GM23248 (cell line): Measurements from ENCODE around the gene IQCK. TPM values are rescaled to one million over a fixed set of nuclear protein-coding genes. Genes with fewer than 3 reads are reported as not detected.

Experiments
- DNase-seq: peaks from one replicate; pipeline ENCODE4 v3.0.0-alpha.2; 2015
- H2AFZ ChIP-seq: fragments of 200-600 bp; sonication (generic); 2 replicates; pipeline ENCODE4 v1.6.1; 2016; ENCODE audit warnings: antibody characterized with exemption
- H3F3A ChIP-seq: fragments of 200-600 bp; sonication (generic); 2 replicates; pipeline ENCODE4 v1.6.1; 2016; ENCODE audit warnings: mild to moderate bottlenecking, antibody characterized with exemption, mixed run types; ENCODE audit not compliant: insufficient read depth
- H3K27ac ChIP-seq: fragments of 200-600 bp; sonication (generic); 2 replicates; pipeline ENCODE4 v1.5.1; 2016; ENCODE audit warnings: mild to moderate bottlenecking
- H3K27me3 ChIP-seq: fragments of 200-600 bp; sonication (generic); replicated peaks from 2 replicates; pipeline ENCODE4 v1.6.1; 2016; ENCODE audit warnings: mild to moderate bottlenecking; ENCODE audit not compliant: insufficient read depth
- H3K36me3 ChIP-seq: fragments of 200-600 bp; sonication (generic); 2 replicates; pipeline ENCODE4 v1.6.1; 2016; ENCODE audit warnings: low read depth, mild to moderate bottlenecking
- H3K4me1 ChIP-seq: fragments of 200-600 bp; sonication (generic); 2 replicates; pipeline ENCODE4 v1.6.1; 2016; ENCODE audit warnings: mild to moderate bottlenecking; ENCODE audit not compliant: insufficient read depth
- H3K4me2 ChIP-seq: fragments of 200-600 bp; sonication (generic); one replicate; pipeline ENCODE4 v1.6.1; 2016; ENCODE audit warnings: mild to moderate bottlenecking; ENCODE audit not compliant: unreplicated experiment
- H3K4me3 ChIP-seq: fragments of 200-600 bp; sonication (generic); 2 replicates; pipeline ENCODE4 v1.5.1; 2016; ENCODE audit warnings: mild to moderate bottlenecking
- H3K79me2 ChIP-seq: fragments of 200-600 bp; sonication (generic); 2 replicates; pipeline ENCODE4 v1.6.1; 2016; ENCODE audit warnings: mild to moderate bottlenecking; ENCODE audit not compliant: insufficient read depth
- H3K9ac ChIP-seq: fragments of 200-600 bp; sonication (generic); 2 replicates; pipeline ENCODE4 v1.6.1; 2016; ENCODE audit warnings: mild to moderate bottlenecking
- H3K9me2 ChIP-seq: fragments of 200-600 bp; sonication (generic); 2 replicates; pipeline ENCODE4 v1.6.1; 2016; ENCODE audit warnings: mixed run types, mild to moderate bottlenecking, moderate library complexity; ENCODE audit not compliant: insufficient read depth
- H3K9me3 ChIP-seq: fragments of 200-600 bp; sonication (generic); one replicate; pipeline ENCODE4 v1.6.1; 2017; ENCODE audit warnings: low read depth
- H4K20me1 ChIP-seq: fragments of 200-600 bp; sonication (generic); 2 replicates; pipeline ENCODE4 v1.6.0; 2016; ENCODE audit not compliant: insufficient read depth
- EZH2 ChIP-seq: fragments of 200-600 bp; sonication (generic); IDR thresholded peaks from 2 replicates; pipeline ENCODE4 v1.6.1; 2018; ENCODE audit warnings: antibody characterized with exemption, mild to moderate bottlenecking; ENCODE audit not compliant: insufficient read depth, poor library complexity, severe bottlenecking
- EZH2phosphoT487 ChIP-seq: fragments of 200-600 bp; sonication (generic); IDR thresholded peaks from 2 replicates; pipeline ENCODE4 v1.6.1; 2018; ENCODE audit warnings: antibody characterized with exemption, moderate library complexity, mild to moderate bottlenecking, low read depth; ENCODE audit not compliant: insufficient read depth
- WGBS, 2 experiments: methylation state at CpG; one replicate each; pipeline ENCODE4 v1.1.6; 2015 to 2017; ENCODE audit warnings: low lambda C conversion rate in 2 of 2, low coverage in 1 of 2; ENCODE audit errors: missing lambda C conversion rate in 2 of 2; 5-methylcytosine and 5-hydroxymethylcytosine counted together
- in situ Hi-C: fragments of 300-500 bp; cut with MboI; formaldehyde crosslinking; loops from 2 replicates; pipeline ENCODE4 v1.15.0; 2020
- polyA plus RNA-seq: library from polyadenylated mRNA; unstranded; fragments of >200 nt; fragmentation: Nextera tagmentation; extraction: Ambion mirVana; gene quantifications from 2 replicates; pipeline ENCODE4 v1.2.1, GENCODE V29; 2016
- total RNA-seq: library from RNA; depleted of rRNA; stranded (reverse); fragments of >200 nt; shearing (Covaris generic); gene quantifications from 2 replicates; pipeline ENCODE4 v1.2.3, GENCODE V29; 2014

The IQCK gene
- total and polyA plus RNA-seq, 2 experiments from 2014 or later = 9.7 to 9.8 TPM

DNA sequence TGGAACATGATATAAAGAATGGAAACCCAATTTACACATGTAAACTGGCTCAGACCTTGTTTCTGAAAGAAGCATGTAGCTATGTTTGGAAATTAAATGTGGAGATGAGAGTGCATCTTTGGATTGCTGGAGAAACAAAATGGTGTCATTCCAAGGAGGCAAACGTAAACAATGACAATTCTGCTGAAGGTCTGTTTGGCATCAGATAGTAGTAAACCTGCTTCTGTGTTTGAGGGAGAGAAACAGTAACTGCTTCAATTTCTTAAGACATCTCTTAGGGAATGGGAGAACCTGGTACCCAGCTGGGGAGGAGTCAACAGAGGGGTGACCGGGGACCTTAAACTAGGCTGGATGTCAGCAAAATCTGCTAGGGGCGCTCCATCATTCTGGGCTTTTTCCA is 143.1 kb downstream of the IQCK start:
- Histone ChIP-seq H3F3A (no peaks in the 10 kb centered on the region), H3K27ac (no peak overlapping the region), H3K27me3 (no peaks in the 10 kb centered on the region), H3K9me3 (no peaks in the 10 kb centered on the region), H4K20me1 (no peaks in the 10 kb centered on the region), H3K9me2 (no peaks in the 10 kb centered on the region), H3K79me2 (no peaks in the 10 kb centered on the region), H3K36me3 (no peaks in the 10 kb centered on the region), H3K4me3 (no peak overlapping the region), H3K9ac (no peak overlapping the region), H3K4me2 (no peak overlapping the region), H2AFZ (no peak overlapping the region), H3K4me1 (no peaks in the 10 kb centered on the region)
- in situ Hi-C loops = no loop called here
- WGBS, 2 experiments = 79 to 82% methylated on average over 3 of the region's 3 CpGs
- TF ChIP-seq EZH2 (no peak), EZH2phosphoT487 (no peak)
- DNase-seq = no peak

DNA sequence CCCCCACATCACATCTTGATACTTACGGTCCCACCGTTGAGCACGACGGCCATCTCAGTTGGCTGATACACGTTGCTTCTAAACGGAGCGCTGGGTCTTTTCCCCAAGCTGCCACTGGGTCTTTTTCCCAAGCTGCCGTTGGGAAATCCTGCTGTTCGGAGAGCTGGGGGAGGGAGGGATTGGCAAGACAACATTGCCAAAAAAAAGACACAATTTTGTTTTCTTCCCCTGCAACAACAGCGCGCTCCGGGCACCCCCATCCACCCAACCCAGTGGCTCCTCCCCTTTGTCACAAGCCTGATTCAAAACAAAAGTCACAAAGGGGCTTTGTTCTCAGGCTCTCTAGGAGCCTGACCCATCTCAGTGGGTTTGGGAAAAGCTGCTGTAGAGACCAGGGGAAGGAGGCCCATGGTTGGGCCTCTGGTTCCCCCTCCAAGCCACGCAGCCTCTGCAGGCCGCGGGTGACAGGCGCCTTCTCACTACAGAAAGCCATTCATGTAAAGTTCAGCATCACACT is 143.8 kb downstream of the IQCK start:
- Histone ChIP-seq H3K79me2 (no peaks in the 10 kb centered on the region), H3K4me3 (no peak overlapping the region), H3K36me3 (no peaks in the 10 kb centered on the region), H3K4me1 (no peaks in the 10 kb centered on the region), H3K27ac (no peak overlapping the region), H3K9me2 (no peaks in the 10 kb centered on the region), H3K9ac (no peak overlapping the region), H3K9me3 (no peaks in the 10 kb centered on the region), H3K4me2 (no peak overlapping the region), H2AFZ (no peak overlapping the region), H3F3A (no peaks in the 10 kb centered on the region), H4K20me1 (no peaks in the 10 kb centered on the region), H3K27me3 (no peaks in the 10 kb centered on the region)
- DNase-seq = no peak
- TF ChIP-seq EZH2phosphoT487 (no peak), EZH2 (no peak)
- 29 to 42% methylated on average over 16 of the region's 16 CpGs for WGBS, 2 experiments
- in situ Hi-C loops = no loop called here

DNA sequence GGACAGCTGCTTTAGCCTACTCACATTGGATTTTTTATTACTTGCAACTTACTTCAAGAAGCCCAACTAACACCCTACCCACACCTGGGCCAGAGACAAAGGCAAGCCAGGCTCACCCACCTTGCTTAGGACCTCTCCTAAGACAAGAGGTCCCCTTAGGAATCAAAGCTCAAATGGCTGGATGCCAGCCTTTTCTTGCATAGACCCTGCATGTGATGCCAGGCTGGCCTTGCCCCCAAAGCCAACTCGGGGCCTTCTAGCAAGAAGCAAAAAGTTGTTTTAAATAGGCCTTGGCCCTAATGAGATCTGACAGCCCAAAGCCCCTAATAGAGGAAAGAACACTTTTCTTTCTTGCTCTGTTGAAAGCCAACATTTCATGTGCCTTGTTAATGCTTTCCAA is 145.9 kb downstream of the IQCK start:
- Histone ChIP-seq H4K20me1 (no peaks in the 10 kb centered on the region), H3K27me3 (no peaks in the 10 kb centered on the region), H2AFZ (no peak overlapping the region), H3K27ac (no peak overlapping the region), H3K79me2 (no peaks in the 10 kb centered on the region), H3K9me3 (no peaks in the 10 kb centered on the region), H3K9me2 (no peaks in the 10 kb centered on the region), H3K36me3 (no peaks in the 10 kb centered on the region), H3K4me3 (no peak overlapping the region), H3K4me1 (no peaks in the 10 kb centered on the region), H3K4me2 (no peak overlapping the region), H3K9ac (no peak overlapping the region), H3F3A (no peaks in the 10 kb centered on the region)
- TF ChIP-seq EZH2 (no peak), EZH2phosphoT487 (no peak)
- WGBS, 2 experiments = 76 to 100% methylated on average over 1 of the region's 1 CpG
- in situ Hi-C loops = no loop called here
- DNase-seq = no peak

DNA sequence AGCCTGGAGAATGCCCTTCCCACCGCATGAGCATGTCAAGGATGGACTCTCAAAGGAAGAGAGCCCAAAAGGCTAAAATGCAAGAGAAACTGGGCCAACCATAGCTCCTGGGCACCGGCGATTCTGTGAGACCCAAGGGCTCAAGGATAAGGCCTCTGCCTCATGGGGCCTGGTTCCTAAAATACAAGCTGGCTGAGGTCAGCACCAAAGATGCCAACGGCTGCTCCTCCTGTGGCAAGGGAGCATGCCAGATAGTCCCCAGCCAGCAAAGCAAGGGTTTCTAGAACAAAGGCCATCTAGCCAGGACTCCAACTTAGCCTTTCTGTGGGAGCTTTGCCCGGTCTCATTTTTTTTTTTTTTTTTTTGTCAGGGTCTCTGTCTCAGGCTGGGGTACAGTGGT is 146.5 kb downstream of the IQCK start:
- TF ChIP-seq EZH2 (no peak), EZH2phosphoT487 (no peak)
- Histone ChIP-seq H2AFZ (no peak overlapping the region), H3K4me3 (no peak overlapping the region), H4K20me1 (no peaks in the 10 kb centered on the region), H3K79me2 (no peaks in the 10 kb centered on the region), H3K9me3 (no peaks in the 10 kb centered on the region), H3K27me3 (no peaks in the 10 kb centered on the region), H3K9me2 (no peaks in the 10 kb centered on the region), H3K4me2 (no peak overlapping the region), H3F3A (no peaks in the 10 kb centered on the region), H3K27ac (no peak overlapping the region), H3K4me1 (no peaks in the 10 kb centered on the region), H3K9ac (no peak overlapping the region), H3K36me3 (no peaks in the 10 kb centered on the region)
- 65 to 73% methylated on average over 5 of the region's 5 CpGs for WGBS, 2 experiments
- in situ Hi-C loops = no loop called here
- no peak for DNase-seq

DNA sequence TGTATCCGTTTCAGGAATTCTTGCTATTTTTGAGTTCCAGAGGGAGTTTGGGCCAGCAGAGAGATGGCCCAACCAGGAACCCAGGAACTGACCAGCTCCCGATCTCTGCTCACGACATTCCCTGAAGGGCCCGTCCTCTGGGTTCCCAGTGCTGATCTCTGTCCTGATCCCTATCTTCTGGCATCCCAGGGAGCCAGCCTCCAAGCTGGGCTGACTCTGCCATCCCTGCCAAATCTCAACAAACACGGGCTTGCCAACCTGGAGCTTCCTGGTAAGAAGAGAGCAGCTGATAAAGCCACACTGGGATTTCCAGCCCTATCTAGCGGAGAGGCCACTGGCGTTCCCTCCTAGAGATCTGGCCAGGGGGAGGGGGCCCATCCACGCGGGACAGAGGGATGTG is 150.3 kb downstream of the IQCK start:
- in situ Hi-C loops = no loop called here
- DNase-seq = no peak
- TF ChIP-seq EZH2phosphoT487 (no peak), EZH2 (no peak)
- H3K9me3 ChIP-seq = no peaks in the 10 kb centered on the region
- no peaks in the 10 kb centered on the region for H3K79me2 ChIP-seq
- no peak overlapping the region for H3K4me3 ChIP-seq
- H4K20me1 ChIP-seq = no peaks in the 10 kb centered on the region
- 39 to 52% methylated on average over 9 of the region's 9 CpGs for WGBS, 2 experiments
- H3K4me2 ChIP-seq = no peak overlapping the region
- H3K4me1 ChIP-seq = no peaks in the 10 kb centered on the region
- no peak overlapping the region for H3K27ac ChIP-seq
- no peaks in the 10 kb centered on the region for H3K27me3 ChIP-seq
- H3K9ac ChIP-seq = no peak overlapping the region
- no peak overlapping the region for H2AFZ ChIP-seq
- no peaks in the 10 kb centered on the region for H3K9me2 ChIP-seq
- H3K36me3 ChIP-seq = no peaks in the 10 kb centered on the region
- no peaks in the 10 kb centered on the region for H3F3A ChIP-seq
